ENCODE measurements around the gene ATP1B1.

- TF ChIP-seq RFX5 (IDR thresholded peaks at IDR 0.05; ENCODE audit: borderline replicate concordance, low read depth, low read length) (no peak), RAD21 (IDR thresholded peaks at IDR 0.05 in 1 of 2, conservative IDR thresholded peaks at IDR 0.05 in 1 of 2; ENCODE audit: low read depth in 2 of 2, low read length in 2 of 2) (peak in 1 of 2 experiments; percentile 25; a peak in 1 of 4 replicates), MAX (IDR thresholded peaks at IDR 0.05) (no peak), CTCF (IDR thresholded peaks at IDR 0.05; ENCODE audit: control extremely low read depth in 1 of 3, insufficient read depth in 1 of 3, low read depth in 1 of 3, low read length in 3 of 3) (no peak; a peak in 1 of 4 replicates)
Observed at GRCh38 chr1:169138866-169139670, 32.6 kb downstream of the ATP1B1 start.

All from H1 (cell line).